ENCODE results near the gene IPPK. TPM values are rescaled to one million over a fixed set of nuclear protein-coding genes. Genes with fewer than 3 reads are reported as not detected.
"Not testable (repeated sequence)": the region's sequence is repeated elsewhere in the genome, so short reads cannot be mapped to it uniquely, and the experiment has no call there.

The IPPK gene
- total RNA-seq, 2 experiments from 2014 or later = 9.4 to 9.7 TPM

GRCh38 chr9:92592946-92593861, 76.7 kb downstream of the IPPK start:
- no peak overlapping the region for H3K27ac Mint-ChIP-seq
- no peak overlapping the region for H3K4me3 Mint-ChIP-seq
- peaks cover 1% of the 10 kb centered on the region for H3K4me1 Mint-ChIP-seq
- no peak for ATAC-seq (ENCODE audit: low read depth)
- POLR2A ChIA-PET = interaction anchor here (0.6 kb wide), 1 partner anchor 28 kb away, joined by 3 read pairs; no protein-coding TSS in a partner anchor
- H3K27me3 Mint-ChIP-seq = no peaks in the 10 kb centered on the region
- H3K36me3 Mint-ChIP-seq = no peaks in the 10 kb centered on the region
- H3K9me3 Mint-ChIP-seq = no peaks in the 10 kb centered on the region
- DNase-seq = no peak

DNA sequence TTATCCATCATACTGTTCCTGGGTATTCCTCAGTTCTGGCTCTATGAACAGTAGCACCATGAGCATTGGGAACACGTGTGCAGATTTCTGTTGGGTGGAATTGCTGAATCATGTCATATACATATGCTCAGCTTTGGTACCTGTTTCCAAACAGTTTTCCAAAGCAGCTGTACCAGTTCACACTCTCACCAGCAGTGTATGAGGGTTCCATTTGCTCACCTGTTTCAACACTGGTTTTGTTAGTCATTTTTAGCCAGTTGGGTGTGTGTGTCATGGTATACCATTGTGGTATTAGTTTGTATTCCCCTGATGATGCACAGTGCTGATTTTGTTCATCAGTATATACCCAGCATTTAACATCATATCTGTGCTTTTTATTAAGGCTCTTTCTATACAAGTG, 77.4 kb downstream of the IPPK start:
- no peaks in the 10 kb centered on the region for H3K27me3 Mint-ChIP-seq
- no peak overlapping the region for H3K4me3 Mint-ChIP-seq
- no peak for ATAC-seq (ENCODE audit: low read depth)
- H3K4me1 Mint-ChIP-seq = peaks cover 1% of the 10 kb centered on the region
- no peaks in the 10 kb centered on the region for H3K36me3 Mint-ChIP-seq
- H3K27ac Mint-ChIP-seq = no peak overlapping the region
- no peak for DNase-seq
- H3K9me3 Mint-ChIP-seq = no peaks in the 10 kb centered on the region
- POLR2A ChIA-PET = interaction anchor here (0.6 kb wide), 1 partner anchor 28 kb away, joined by 3 read pairs; no protein-coding TSS in a partner anchor

- peaks cover 2% of the 10 kb centered on the region for H3K9me3 Mint-ChIP-seq
- POLR2A ChIA-PET = no interaction called here
- no peak overlapping the region for H3K27ac Mint-ChIP-seq
- no peak overlapping the region for H3K4me3 Mint-ChIP-seq
- no peaks in the 10 kb centered on the region for H3K27me3 Mint-ChIP-seq
- H3K36me3 Mint-ChIP-seq = peaks cover 4% of the 10 kb centered on the region
- DNase-seq (no peak), ATAC-seq (ENCODE audit: low read depth) (no peak)
- peaks cover 1% of the 10 kb centered on the region for H3K4me1 Mint-ChIP-seq
Observed at GRCh38 chr9:92590377-92590776, 79.6 kb downstream of the IPPK start.

DNA sequence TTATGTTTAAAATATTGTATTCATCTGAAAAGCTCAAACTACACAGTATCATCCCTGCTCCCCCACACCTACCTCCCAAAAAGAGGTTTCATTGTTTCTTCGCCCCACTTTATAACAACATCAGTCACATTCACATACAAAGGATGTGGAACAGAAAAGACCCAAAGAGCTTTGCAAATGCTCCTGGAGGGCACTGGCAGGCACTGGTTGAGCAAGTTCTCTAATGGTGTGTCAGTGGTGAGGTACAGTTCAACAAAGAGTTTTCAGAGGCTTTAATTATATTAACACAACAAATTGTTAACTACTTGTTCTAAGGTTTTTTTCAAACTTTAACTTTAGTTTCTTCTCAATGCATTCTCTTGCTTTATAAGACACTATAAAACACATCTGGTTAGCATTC, 80.0 kb downstream of the IPPK start:
- DNase-seq = no peak
- ATAC-seq (ENCODE audit: low read depth) = no peak
- H3K4me1 Mint-ChIP-seq = peaks cover 1% of the 10 kb centered on the region
- peaks cover 4% of the 10 kb centered on the region for H3K36me3 Mint-ChIP-seq
- peaks cover 2% of the 10 kb centered on the region for H3K9me3 Mint-ChIP-seq
- H3K27me3 Mint-ChIP-seq = no peaks in the 10 kb centered on the region
- no peak overlapping the region for H3K4me3 Mint-ChIP-seq
- POLR2A ChIA-PET = no interaction called here
- H3K27ac Mint-ChIP-seq = no peak overlapping the region

DNA sequence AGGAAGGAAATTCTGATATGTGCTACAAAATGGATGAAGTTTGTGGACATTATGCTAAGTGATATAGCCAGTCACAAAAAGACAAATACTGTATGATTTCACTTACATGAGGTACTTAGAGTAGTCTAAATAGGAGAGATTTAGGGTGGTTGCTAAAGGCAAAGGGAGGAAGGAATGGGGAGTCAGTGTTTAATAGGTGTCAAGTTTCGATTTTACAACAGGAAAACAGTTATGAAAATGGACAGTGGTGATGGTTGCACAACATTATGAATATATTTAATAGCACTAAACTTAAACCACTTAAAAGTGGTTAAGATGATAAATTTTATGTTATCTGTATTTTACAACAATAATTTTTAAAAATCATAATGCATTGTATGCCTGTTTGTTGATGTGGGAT, 93.8 kb downstream of the IPPK start:
- H3K4me3 Mint-ChIP-seq = no peak overlapping the region
- H3K36me3 Mint-ChIP-seq = peaks cover 8% of the 10 kb centered on the region
- DNase-seq (no peak), ATAC-seq (ENCODE audit: low read depth) (no peak)
- POLR2A ChIA-PET = no interaction called here
- peaks cover 2% of the 10 kb centered on the region for H3K9me3 Mint-ChIP-seq
- no peak overlapping the region for H3K27ac Mint-ChIP-seq
- peaks cover 2% of the 10 kb centered on the region for H3K27me3 Mint-ChIP-seq
- no peaks in the 10 kb centered on the region for H3K4me1 Mint-ChIP-seq

- H3K36me3 Mint-ChIP-seq; ATAC-seq (ENCODE audit: low read depth); H3K27ac Mint-ChIP-seq; H3K27me3 Mint-ChIP-seq; H3K9me3 Mint-ChIP-seq; H3K4me1 Mint-ChIP-seq; H3K4me3 Mint-ChIP-seq; POLR2A ChIA-PET; DNase-seq: not testable (repeated sequence)
Observed at GRCh38 chr9:92573612-92574011, 96.3 kb downstream of the IPPK start.

- ATAC-seq (ENCODE audit: low read depth); POLR2A ChIA-PET; H3K9me3 Mint-ChIP-seq; H3K27me3 Mint-ChIP-seq; H3K4me1 Mint-ChIP-seq; H3K27ac Mint-ChIP-seq; DNase-seq; H3K36me3 Mint-ChIP-seq; H3K4me3 Mint-ChIP-seq: not testable (repeated sequence)
Observed at GRCh38 chr9:92571871-92572270, 98.1 kb downstream of the IPPK start.

DNA sequence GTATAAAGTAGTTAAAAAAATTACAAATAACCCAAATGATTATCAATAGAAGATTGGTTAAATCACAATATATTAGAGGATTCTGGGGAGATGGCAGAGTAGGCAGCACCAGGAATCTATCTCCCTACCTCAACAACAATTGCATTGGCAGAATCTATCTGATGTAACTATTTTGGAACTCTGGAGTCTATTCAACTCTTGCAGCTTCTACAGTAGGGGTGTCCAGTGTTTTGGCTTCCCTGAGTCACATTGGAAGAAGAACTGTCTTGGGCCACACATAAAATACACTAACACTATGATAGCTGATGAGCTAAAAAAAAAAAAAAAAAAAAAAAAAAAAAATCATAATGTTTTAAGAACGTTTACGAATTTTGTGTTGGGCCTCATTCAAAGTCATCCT, 104.9 kb downstream of the IPPK start:
- H3K27me3 Mint-ChIP-seq = peaks cover 5% of the 10 kb centered on the region
- peaks cover 8% of the 10 kb centered on the region for H3K36me3 Mint-ChIP-seq
- ATAC-seq (ENCODE audit: low read depth) = no peak
- peaks cover 3% of the 10 kb centered on the region for H3K9me3 Mint-ChIP-seq
- POLR2A ChIA-PET = interaction anchor here (0.6 to 0.7 kb wide), 2 partner anchors 28 to 31 kb away, joined by 3 read pairs; no protein-coding TSS in a partner anchor
- DNase-seq = no peak
- no peak overlapping the region for H3K4me3 Mint-ChIP-seq
- H3K27ac Mint-ChIP-seq = no peak overlapping the region
- H3K4me1 Mint-ChIP-seq = peaks cover 4% of the 10 kb centered on the region

GRCh38 chr9:92564504-92564903, 105.4 kb downstream of the IPPK start:
- Mint-ChIP-seq H3K27ac (no peak overlapping the region), H3K36me3 (peaks cover 9% of the 10 kb centered on the region), H3K27me3 (peaks cover 2% of the 10 kb centered on the region), H3K4me3 (no peak overlapping the region), H3K9me3 (peaks cover 3% of the 10 kb centered on the region), H3K4me1 (peaks cover 4% of the 10 kb centered on the region)
- ATAC-seq (ENCODE audit: low read depth) = no peak
- DNase-seq = no peak
- POLR2A ChIA-PET = interaction anchor here (0.6 to 0.7 kb wide), 2 partner anchors 28 to 31 kb away, joined by 3 read pairs; no protein-coding TSS in a partner anchor

Other genes starting within 250 kb of the IPPK start
- not detected for gene OMD, start 245.7 kb downstream of the IPPK start, total RNA-seq
- not detected for gene ASPN, start 187.6 kb downstream of the IPPK start, total RNA-seq
- gene ECM2, start 134.1 kb downstream of the IPPK start, total RNA-seq = not detected
- 10 to 100 TPM; 31.1 to 31.5 TPM for gene BICD2, start 94.7 kb upstream of the IPPK start, total RNA-seq
- gene ZNF484, start 207.9 kb upstream of the IPPK start, total RNA-seq = 10 to 100 TPM; 13.9 to 14.5 TPM

All from activated naive CD8-positive, alpha-beta T cell treated with anti-CD3 and anti-CD28 coated beads, Interleukin-2, amount 10 ng/mL, durations not matched to agents 7 days and 5 days (primary cell).